ENCODE results near the gene ZNFX1. TPM values are rescaled to one million over a fixed set of nuclear protein-coding genes. Genes with fewer than 3 reads are reported as not detected.
A peak's percentile ranks its signal among the peaks of the same experiment; 100 is the strongest.

Gene ZNFX1
- total and polyA plus RNA-seq, 2 donors from 2014 or later: 8.0 to 44.0 TPM

GRCh38 chr20:49318430-49319207 lies 40.8 kb upstream of the ZNFX1 start:
- Histone ChIP-seq H3K27ac (ENCODE audit: low read depth in 2 of 2, low read length in 2 of 2) (no peak overlapping the region), H3K36me3 (ENCODE audit: control insufficient read depth in 2 of 3, insufficient read depth in 3 of 3, low read length in 3 of 3) (no peaks in the 10 kb centered on the region), H3K27me3 (ENCODE audit: control insufficient read depth, insufficient read depth, low read length) (peaks cover 14% of the 10 kb centered on the region), H3K4me3 (ENCODE audit: low read length in 3 of 3) (no peak overlapping the region), H3K9ac (ENCODE audit: low read length in 3 of 3) (no peak overlapping the region), H3K4me1 (ENCODE audit: control insufficient read depth in 2 of 3, insufficient read depth in 2 of 3, low read depth in 1 of 3, low read length in 3 of 3) (peaks cover 0 to 5% (median 0%) of the 10 kb centered on the region in 3 donors), H3K9me3 (ENCODE audit: control insufficient read depth in 2 of 3, insufficient read depth in 1 of 3, low read length in 3 of 3) (no peaks in the 10 kb centered on the region)
- intact Hi-C loops (cut with DNase I): no loop called here
- no peak for FAIRE-seq
- TF ChIP-seq CTCF (IDR thresholded peaks at IDR 0.05; ENCODE audit: borderline replicate concordance, extremely low read depth, insufficient read depth): no peak
- peak; percentile 20 to 73 (median 28) for DNase-seq

GRCh38 chr20:49318091-49318429 lies 40.2 kb upstream of the ZNFX1 start:
- H3K4me3 ChIP-seq (ENCODE audit: low read length in 3 of 3): no peak overlapping the region
- no peak for FAIRE-seq
- intact Hi-C loops (cut with DNase I): no loop called here
- H3K9me3 ChIP-seq (ENCODE audit: control insufficient read depth in 2 of 3, insufficient read depth in 1 of 3, low read length in 3 of 3): no peaks in the 10 kb centered on the region
- no peak for DNase-seq
- peaks cover 0 to 5% (median 0%) of the 10 kb centered on the region in 3 donors for H3K4me1 ChIP-seq (ENCODE audit: control insufficient read depth in 2 of 3, insufficient read depth in 2 of 3, low read depth in 1 of 3, low read length in 3 of 3)
- no peak overlapping the region for H3K9ac ChIP-seq (ENCODE audit: low read length in 3 of 3)
- H3K27me3 ChIP-seq (ENCODE audit: control insufficient read depth, insufficient read depth, low read length): peaks cover 14% of the 10 kb centered on the region
- H3K36me3 ChIP-seq (ENCODE audit: control insufficient read depth in 2 of 3, insufficient read depth in 3 of 3, low read length in 3 of 3): no peaks in the 10 kb centered on the region
- H3K27ac ChIP-seq (ENCODE audit: low read depth in 2 of 2, low read length in 2 of 2): no peak overlapping the region
- TF ChIP-seq CTCF (IDR thresholded peaks at IDR 0.05; ENCODE audit: borderline replicate concordance, extremely low read depth, insufficient read depth): no peak

GRCh38 chr20:49316704-49317103 lies 38.8 kb upstream of the ZNFX1 start:
- TF ChIP-seq CTCF (IDR thresholded peaks at IDR 0.05; ENCODE audit: borderline replicate concordance, extremely low read depth, insufficient read depth): no peak
- DNase-seq: no peak
- Histone ChIP-seq H3K36me3 (ENCODE audit: control insufficient read depth in 2 of 3, insufficient read depth in 3 of 3, low read length in 3 of 3) (no peaks in the 10 kb centered on the region), H3K9me3 (ENCODE audit: control insufficient read depth in 2 of 3, insufficient read depth in 1 of 3, low read length in 3 of 3) (no peaks in the 10 kb centered on the region), H3K27ac (ENCODE audit: low read depth in 2 of 2, low read length in 2 of 2) (no peak overlapping the region), H3K27me3 (ENCODE audit: control insufficient read depth, insufficient read depth, low read length) (peaks cover 14% of the 10 kb centered on the region), H3K4me3 (ENCODE audit: low read length in 3 of 3) (no peak overlapping the region), H3K9ac (ENCODE audit: low read length in 3 of 3) (no peak overlapping the region), H3K4me1 (ENCODE audit: control insufficient read depth in 2 of 3, insufficient read depth in 2 of 3, low read depth in 1 of 3, low read length in 3 of 3) (peaks cover 0 to 5% (median 0%) of the 10 kb centered on the region in 3 donors)
- intact Hi-C loops (cut with DNase I): no loop called here
- no peak for FAIRE-seq
